H9 (cell line): ENCODE results near the gene TEAD1. TPM values are rescaled to one million over a fixed set of nuclear protein-coding genes. Genes with fewer than 3 reads are reported as not detected.
A peak's percentile ranks its signal among the peaks of the same experiment; 100 is the strongest.

Source experiments
- DNase-seq: peaks from one replicate; pipeline ENCODE4 v3.0.0-alpha.2; 2017
- H2AFZ ChIP-seq: one replicate; pipeline ENCODE4 v1.6.1; 2013; ENCODE audit warnings: mild to moderate bottlenecking, low read length, control low read depth, moderate library complexity
- H2AK5ac ChIP-seq: 2 replicates; pipeline ENCODE4 v1.6.1; 2013; ENCODE audit warnings: low read length, control low read depth, mixed read lengths; ENCODE audit not compliant: insufficient read length
- H2BK120ac ChIP-seq: one replicate; pipeline ENCODE4 v1.6.1; 2013; ENCODE audit warnings: low read depth, mild to moderate bottlenecking, low read length, control low read depth, inconsistent platforms; ENCODE audit not compliant: poor library complexity, severe bottlenecking
- H2BK12ac ChIP-seq: 2 replicates; pipeline ENCODE4 v1.6.1; 2013; ENCODE audit warnings: low read length, control low read depth, mixed read lengths, low read depth; ENCODE audit not compliant: insufficient read length
- H2BK15ac ChIP-seq: 2 replicates; pipeline ENCODE4 v1.6.1; 2013; ENCODE audit warnings: low read depth, low read length, control low read depth
- H2BK20ac ChIP-seq: one replicate; pipeline ENCODE4 v1.6.1; 2013; ENCODE audit warnings: low read depth, mild to moderate bottlenecking, low read length, control low read depth, inconsistent platforms; ENCODE audit not compliant: poor library complexity, severe bottlenecking
- H2BK5ac ChIP-seq: 2 replicates; pipeline ENCODE4 v1.6.1; 2013; ENCODE audit warnings: low read length, control low read depth, mixed read lengths; ENCODE audit not compliant: insufficient read length
- H3K14ac ChIP-seq: 2 replicates; pipeline ENCODE4 v1.6.1; 2013; ENCODE audit warnings: low read length, control low read depth; ENCODE audit not compliant: insufficient read depth
- H3K18ac ChIP-seq: 2 replicates; pipeline ENCODE4 v1.6.1; 2013; ENCODE audit warnings: low read depth, mild to moderate bottlenecking, mixed read lengths, low read length, control low read depth; ENCODE audit not compliant: insufficient read length
- H3K23ac ChIP-seq: 2 replicates; pipeline ENCODE4 v1.6.1; 2013; ENCODE audit warnings: low read length, control low read depth, mixed read lengths, low read depth; ENCODE audit not compliant: insufficient read length
- H3K23me2 ChIP-seq: 2 replicates; pipeline ENCODE4 v1.6.1; 2013; ENCODE audit warnings: low read depth, mild to moderate bottlenecking, mixed read lengths, low read length, control low read depth; ENCODE audit not compliant: insufficient read length, poor library complexity, severe bottlenecking
- H3K27ac ChIP-seq: 2 replicates; pipeline ENCODE4 v1.5.1; 2013; ENCODE audit warnings: low read length, control low read depth, mixed read lengths, low read depth; ENCODE audit not compliant: insufficient read length
- H3K27me3 ChIP-seq: 2 replicates; pipeline ENCODE4 v1.6.1; 2013; ENCODE audit warnings: low read length, control low read depth, inconsistent platforms; ENCODE audit not compliant: insufficient read depth
- H3K4ac ChIP-seq: 2 replicates; pipeline ENCODE4 v1.6.1; 2013; ENCODE audit warnings: low read depth, mild to moderate bottlenecking, control low read depth, inconsistent platforms, low read length, moderate library complexity
- H3K4me1 ChIP-seq: 2 replicates; pipeline ENCODE4 v1.6.1; 2013; ENCODE audit warnings: low read length, control low read depth, inconsistent platforms; ENCODE audit not compliant: insufficient read depth
- H3K4me2 ChIP-seq: 2 replicates; pipeline ENCODE4 v1.6.1; 2013; ENCODE audit warnings: low read length, control low read depth, mixed read lengths; ENCODE audit not compliant: insufficient read length, insufficient read depth
- H3K56ac ChIP-seq: 2 replicates; pipeline ENCODE4 v1.6.1; 2013; ENCODE audit warnings: low read depth, mild to moderate bottlenecking, mixed read lengths, low read length, control low read depth; ENCODE audit not compliant: insufficient read length
- H3K79me1 ChIP-seq: 2 replicates; pipeline ENCODE4 v1.6.1; 2013; ENCODE audit warnings: low read depth, mild to moderate bottlenecking, moderate library complexity, low read length, control low read depth, inconsistent platforms; ENCODE audit not compliant: insufficient read depth, poor library complexity, severe bottlenecking
- H3K79me2 ChIP-seq: 2 replicates; pipeline ENCODE4 v1.6.1; 2013; ENCODE audit warnings: low read length, control low read depth, inconsistent platforms; ENCODE audit not compliant: insufficient read depth
- H3K9ac ChIP-seq: 2 replicates; pipeline ENCODE4 v1.6.1; 2013; ENCODE audit warnings: low read length, control low read depth, mixed read lengths; ENCODE audit not compliant: insufficient read length; ENCODE audit errors: extremely low read depth
- H3K9me3 ChIP-seq: one replicate; pipeline ENCODE4 v1.6.1; 2013; ENCODE audit warnings: low read depth, low read length, inconsistent platforms; ENCODE audit not compliant: control insufficient read depth
- H3T11ph ChIP-seq: one replicate; pipeline ENCODE4 v1.6.1; 2013; ENCODE audit warnings: mild to moderate bottlenecking, low read length, control low read depth, inconsistent platforms
- H4K20me1 ChIP-seq: one replicate; pipeline ENCODE4 v1.6.1; 2013; ENCODE audit not compliant: control insufficient read depth, insufficient read length, insufficient read depth
- H4K5ac ChIP-seq: 2 replicates; pipeline ENCODE4 v1.6.1; 2013; ENCODE audit warnings: low read depth, mild to moderate bottlenecking, mixed read lengths, low read length, control low read depth; ENCODE audit not compliant: insufficient read length
- H4K8ac ChIP-seq: replicated peaks from 2 replicates; pipeline ENCODE4 v1.6.1; 2013; ENCODE audit warnings: low read length, control low read depth, mixed read lengths, low read depth; ENCODE audit not compliant: insufficient read length
- H4K91ac ChIP-seq: 2 replicates; pipeline ENCODE4 v1.6.1; 2013; ENCODE audit warnings: low read depth, mild to moderate bottlenecking, moderate library complexity, mixed read lengths, low read length, control low read depth; ENCODE audit not compliant: insufficient read length
- H3K27ac Mint-ChIP-seq, 3 experiments: 2 replicates in 2 of 3; 3 replicates in 1 of 3; pipeline ENCODE4 v1.8.0; 2020 to 2021; ENCODE audit warnings: mixed read lengths in 3 of 3, mild to moderate bottlenecking in 1 of 3, moderate library complexity in 1 of 3
- H3K27me3 Mint-ChIP-seq: 2 replicates; pipeline ENCODE4 v1.8.0; 2021; ENCODE audit warnings: low read depth, mild to moderate bottlenecking, moderate library complexity, mixed read lengths
- H3K36me3 Mint-ChIP-seq, 3 experiments: 2 replicates in 2 of 3; 3 replicates in 1 of 3; pipeline ENCODE4 v1.8.0; 2020 to 2021; ENCODE audit warnings: low read depth in 3 of 3, mixed read lengths in 3 of 3; ENCODE audit not compliant: insufficient read depth in 1 of 3
- H3K4me1 Mint-ChIP-seq, 2 experiments: 2 replicates each; pipeline ENCODE4 v1.8.0; 2020; ENCODE audit warnings: mixed read lengths in 2 of 2
- H3K4me3 Mint-ChIP-seq, 2 experiments: 2 replicates in 1 of 2; 3 replicates in 1 of 2; pipeline ENCODE4 v1.8.0; 2020 to 2021; ENCODE audit warnings: mild to moderate bottlenecking in 2 of 2, mixed read lengths in 2 of 2, moderate library complexity in 1 of 2
- H3K9me3 Mint-ChIP-seq, 2 experiments: 2 replicates in 1 of 2; 3 replicates in 1 of 2; pipeline ENCODE4 v1.8.0; 2020; ENCODE audit warnings: mild to moderate bottlenecking in 2 of 2, mixed read lengths in 2 of 2, moderate library complexity in 1 of 2
- CTCF ChIP-seq: fragments of 200-600 bp; sonication (generic); conservative IDR thresholded peaks from 3 replicates; pipeline ENCODE4 v1.8.0; 2021; ENCODE audit warnings: antibody characterized with exemption, mild to moderate bottlenecking
- WGBS: extraction: QIAGEN DNeasy Blood & Tissue Kit; methylation state at CpG from one replicate; pipeline ENCODE4 v1.1.7; 2013; ENCODE audit warnings: missing lambda C conversion rate, low lambda C conversion rate, mixed read lengths; ENCODE audit not compliant: insufficient read length; ENCODE audit errors: extremely low coverage; 5-methylcytosine and 5-hydroxymethylcytosine counted together
- total RNA-seq: library from RNA; stranded (reverse); gene quantifications from 2 replicates; pipeline ENCODE4 v1.2.1, GENCODE V29; 2021

TEAD1 gene
- total RNA-seq, 1 experiment from 2014 or later = 75.1 TPM

- H3K27me3 ChIP-seq = no peaks in the 10 kb centered on the region
- no peak overlapping the region for H3K27ac ChIP-seq
- no peak overlapping the region for H2AFZ ChIP-seq
- H4K8ac ChIP-seq = no peak overlapping the region
- Mint-ChIP-seq H3K36me3 (peaks cover 0 to 2% (median 0%) of the 10 kb centered on the region in 3 experiments; a peak in 1 of 7 replicates), H3K27me3 (no peaks in the 10 kb centered on the region), H3K27ac (peak overlapping the region in 1 of 3 experiments; percentile 45; a peak in 1 of 7 replicates), H3K9me3 (no peaks in the 10 kb centered on the region), H3K4me3 (no peak overlapping the region; a peak in 1 of 5 replicates), H3K4me1 (peaks cover 74 to 91% of the 10 kb centered on the region in 2 experiments)
- no peak for TF ChIP-seq CTCF
- H2AK5ac ChIP-seq = no peak overlapping the region
- H3K9me3 ChIP-seq = no peaks in the 10 kb centered on the region
- DNase-seq = no peak
- H3K4me2 ChIP-seq = no peak overlapping the region
- H2BK5ac ChIP-seq = no peak overlapping the region
- peaks cover 34% of the 10 kb centered on the region; the same call in 1 of the 2 replicates for H3K4me1 ChIP-seq
- H4K20me1 ChIP-seq = peaks cover 4% of the 10 kb centered on the region
- no peak overlapping the region for H2BK120ac ChIP-seq
- no peak overlapping the region for H4K5ac ChIP-seq
- H3K4ac ChIP-seq = no peak overlapping the region
- H3K9ac ChIP-seq = no peak overlapping the region
- no peak overlapping the region for H3K56ac ChIP-seq
- H3K79me1 ChIP-seq = peaks cover 11% of the 10 kb centered on the region
- WGBS = no CpG with 5 or more reads among the region's 2 CpGs
- H4K91ac ChIP-seq = no peak overlapping the region
- H3K23me2 ChIP-seq = no peaks in the 10 kb centered on the region
- no peak overlapping the region for H3T11ph ChIP-seq
- peaks cover 28% of the 10 kb centered on the region for H3K79me2 ChIP-seq
- H2BK20ac ChIP-seq = no peak overlapping the region
- no peak overlapping the region for H3K18ac ChIP-seq
- no peak overlapping the region for H3K23ac ChIP-seq
- H2BK15ac ChIP-seq = no peak overlapping the region
- no peak overlapping the region for H2BK12ac ChIP-seq
- no peak overlapping the region for H3K14ac ChIP-seq
Observed at GRCh38 chr11:12695221-12695794, 21.1 kb downstream of the TEAD1 start.
